Measurements from ENCODE around the gene ERGIC2.

- TF ChIP-seq POLR2A (IDR thresholded peaks at IDR 0.05) (no peak), CTCF (IDR thresholded peaks at IDR 0.05) (no peak)
Observed at GRCh38 chr12:29396774-29397173, 15.8 kb upstream of the ERGIC2 start.
